IMR-90 (cell line): ENCODE measurements around the gene MRPL54. TPM values are rescaled to one million over a fixed set of nuclear protein-coding genes. Genes with fewer than 3 reads are reported as not detected.

ENCODE experiments used
- ATAC-seq: fragments of 200-7000 bp; cut with Tn5 transposase; 2 replicates; pipeline ENCODE4 v1.9.1; 2020; ENCODE audit warnings: low read depth, mild to moderate bottlenecking, moderate library complexity
- BruUV-seq: library from RNA; stranded (reverse); fragments of 400-500 nt; replicated peaks from 2 replicates; lab custom pipeline; 2021; lab: Mats Ljungman, UMichigan
- CTCF ChIA-PET: fragments of 300-600 bp; formaldehyde crosslinking; extraction: SDS; loops from one replicate; lab custom pipeline; 2021; ENCODE audit warnings: antibody characterized with exemption; lab: Yijun Ruan, JAX
- POLR2A ChIA-PET: fragments of 300-600 bp; sonication (Branson Sonifier 250); formaldehyde crosslinking; loops from one replicate; lab custom pipeline; 2022; ENCODE audit warnings: antibody characterized with exemption; ENCODE audit not compliant: unreplicated experiment; lab: Charles Lee
- DNase-seq: peaks from one replicate; pipeline ENCODE4 v3.0.0; 2013
- H2AFZ ChIP-seq: replicated peaks from 2 replicates; pipeline ENCODE3; 2013; ENCODE audit warnings: low read length, mild to moderate bottlenecking; ENCODE audit not compliant: poor library complexity
- H2AK5ac ChIP-seq: 2 replicates; pipeline ENCODE4 v1.6.1; 2013; ENCODE audit warnings: low read depth, low read length, inconsistent platforms
- H2AK9ac ChIP-seq: replicated peaks from 2 replicates; pipeline ENCODE3; 2013; ENCODE audit warnings: mild to moderate bottlenecking, low read depth, low read length, moderate library complexity; ENCODE audit not compliant: poor library complexity
- H2BK120ac ChIP-seq: 2 replicates; pipeline ENCODE4 v1.6.1; 2013; ENCODE audit warnings: low read depth, low read length, inconsistent platforms
- H2BK15ac ChIP-seq: 3 replicates; pipeline ENCODE4 v1.6.1; 2013; ENCODE audit warnings: low read depth, low read length, inconsistent platforms
- H2BK20ac ChIP-seq: 2 replicates; pipeline ENCODE4 v1.6.1; 2013; ENCODE audit warnings: low read depth, mild to moderate bottlenecking, inconsistent platforms, low read length, moderate library complexity
- H2BK5ac ChIP-seq: 2 replicates; pipeline ENCODE4 v1.6.1; 2013; ENCODE audit warnings: mild to moderate bottlenecking, low read depth, low read length, inconsistent platforms; ENCODE audit not compliant: poor library complexity, severe bottlenecking
- H3K14ac ChIP-seq: replicated peaks from 2 replicates; pipeline ENCODE4 v1.6.1; 2013; ENCODE audit warnings: low read depth, low read length, inconsistent platforms
- H3K18ac ChIP-seq: 2 replicates; pipeline ENCODE4 v1.6.1; 2013; ENCODE audit warnings: low read depth, low read length, control low read depth
- H3K23ac ChIP-seq: 2 replicates; pipeline ENCODE4 v1.6.1; 2013; ENCODE audit warnings: low read depth, low read length, inconsistent platforms
- H3K27ac ChIP-seq: 2 replicates; pipeline ENCODE4 v1.5.1; 2013; ENCODE audit warnings: mild to moderate bottlenecking, control low read depth, low read length; ENCODE audit not compliant: insufficient read depth
- H3K27me3 ChIP-seq: 2 replicates; pipeline ENCODE4 v1.6.1; 2013; ENCODE audit warnings: low read length; ENCODE audit not compliant: control insufficient read depth, insufficient read depth
- H3K36me3 ChIP-seq: 2 replicates; pipeline ENCODE4 v1.6.1; 2013; ENCODE audit warnings: low read length, mixed read lengths; ENCODE audit not compliant: control insufficient read depth, insufficient read depth
- H3K4ac ChIP-seq: 2 replicates; pipeline ENCODE4 v1.6.1; 2013; ENCODE audit warnings: low read depth, low read length, inconsistent platforms
- H3K4me1 ChIP-seq: 2 replicates; pipeline ENCODE4 v1.6.1; 2013; ENCODE audit warnings: low read length, mixed read lengths; ENCODE audit not compliant: control insufficient read depth, insufficient read depth
- H3K4me2 ChIP-seq: 2 replicates; pipeline ENCODE4 v1.6.1; 2013; ENCODE audit warnings: low read depth, mild to moderate bottlenecking, control low read depth, low read length, moderate library complexity
- H3K4me3 ChIP-seq: 2 replicates; pipeline ENCODE4 v1.5.1; 2013; ENCODE audit warnings: low read depth, mild to moderate bottlenecking, control low read depth, low read length, moderate library complexity; ENCODE audit not compliant: insufficient read depth
- H3K56ac ChIP-seq: 2 replicates; pipeline ENCODE4 v1.6.1; 2013; ENCODE audit warnings: low read length, inconsistent platforms; ENCODE audit not compliant: insufficient read depth; ENCODE audit errors: extremely low read depth
- H3K79me1 ChIP-seq, 2 experiments: 2 replicates each; pipeline ENCODE4 v1.6.1; 2013; ENCODE audit warnings: low read length in 2 of 2, inconsistent platforms in 1 of 2, low read depth in 1 of 2
- H3K9ac ChIP-seq: 2 replicates; pipeline ENCODE4 v1.6.1; 2013; ENCODE audit warnings: low read depth, low read length, control low read depth
- H3K9me1 ChIP-seq: 2 replicates; pipeline ENCODE4 v1.6.1; 2013; ENCODE audit warnings: low read length, inconsistent platforms; ENCODE audit not compliant: insufficient read depth
- H3K9me3 ChIP-seq: 2 replicates; pipeline ENCODE4 v1.6.1; 2013; ENCODE audit warnings: low read length; ENCODE audit not compliant: control insufficient read depth, insufficient read depth
- H4K20me1 ChIP-seq: 2 replicates; pipeline ENCODE4 v1.6.1; 2013; ENCODE audit warnings: low read length, inconsistent platforms; ENCODE audit not compliant: insufficient read depth
- H4K5ac ChIP-seq: 2 replicates; pipeline ENCODE4 v1.6.1; 2013; ENCODE audit warnings: mild to moderate bottlenecking, low read depth, low read length, control low read depth
- H4K8ac ChIP-seq, 2 experiments: 2 replicates each; pipeline ENCODE4 v1.6.1; 2013; ENCODE audit warnings: low read depth in 2 of 2, low read length in 2 of 2, control low read depth in 1 of 2, inconsistent platforms in 1 of 2
- H4K91ac ChIP-seq: 2 replicates; pipeline ENCODE4 v1.6.1; 2013; ENCODE audit warnings: low read depth, low read length, inconsistent platforms; ENCODE audit not compliant: insufficient read depth
- BHLHE40 ChIP-seq: fragments of 150-350 bp; IDR thresholded peaks from 2 replicates; pipeline ENCODE4 v1.6.1; 2016; ENCODE audit warnings: mild to moderate bottlenecking, low read depth, low read length
- CEBPB ChIP-seq: IDR thresholded peaks from 2 replicates; pipeline ENCODE4 v1.6.1; 2012; ENCODE audit warnings: low read depth, low read length, improper control_type of control experiment
- CTCF ChIP-seq: conservative IDR thresholded peaks from 2 replicates; pipeline ENCODE4 v1.5.1; 2012; ENCODE audit warnings: mild to moderate bottlenecking, low read depth, low read length, improper control_type of control experiment
- ELK1 ChIP-seq: fragments of 150-350 bp; IDR thresholded peaks from 2 replicates; pipeline ENCODE4 v1.6.1; 2016; ENCODE audit warnings: low read depth, mild to moderate bottlenecking, low read length, moderate library complexity, borderline replicate concordance
- FOS ChIP-seq: fragments of 150-350 bp; IDR thresholded peaks from 2 replicates; pipeline ENCODE4 v1.6.1; 2016; ENCODE audit warnings: low read depth, low read length
- MAFK ChIP-seq: IDR thresholded peaks from 2 replicates; pipeline ENCODE4 v1.6.1; 2012; ENCODE audit warnings: low read depth, low read length, improper control_type of control experiment
- MAZ ChIP-seq: IDR thresholded peaks from 2 replicates; pipeline ENCODE4 v1.6.1; 2012; ENCODE audit warnings: low read depth, mild to moderate bottlenecking, low read length, improper control_type of control experiment, moderate library complexity, borderline replicate concordance
- MXI1 ChIP-seq: IDR thresholded peaks from 2 replicates; pipeline ENCODE4 v1.6.1; 2012; ENCODE audit warnings: low read depth, mild to moderate bottlenecking, low read length, moderate library complexity, borderline replicate concordance
- NFE2L2 ChIP-seq: fragments of 150-350 bp; IDR thresholded peaks from 2 replicates; pipeline ENCODE4 v1.6.1; 2016; ENCODE audit warnings: low read depth, mild to moderate bottlenecking, low read length
- POLR2A ChIP-seq: IDR thresholded peaks from 2 replicates; pipeline ENCODE4 v1.6.1; 2012; ENCODE audit warnings: mild to moderate bottlenecking, low read depth, low read length
- RFX5 ChIP-seq: IDR thresholded peaks from 2 replicates; pipeline ENCODE4 v1.8.0; 2012; ENCODE audit warnings: low read depth, mild to moderate bottlenecking, low read length, moderate library complexity
- USF2 ChIP-seq: fragments of 150-350 bp; IDR thresholded peaks from 2 replicates; pipeline ENCODE4 v1.6.1; 2017; ENCODE audit warnings: mild to moderate bottlenecking, antibody characterized with exemption, low read length, low read depth
- WGBS, 2 experiments: methylation state at CpG; one replicate each; pipeline versions ENCODE4 v1.1.5 to v1.1.7; 2013; ENCODE audit warnings: missing lambda C conversion rate in 2 of 2; ENCODE audit not compliant: insufficient read length in 1 of 2; ENCODE audit errors: extremely low coverage in 2 of 2; 5-methylcytosine and 5-hydroxymethylcytosine counted together
- dilution Hi-C: fragments of 300-500 bp; cut with HindIII; formaldehyde crosslinking; loops from one replicate; pipeline ENCODE4 v1.14.3; 2018; ENCODE audit warnings: low sequenced_read_pairs; ENCODE audit not compliant: unreplicated experiment
- in situ Hi-C: fragments of 300-500 bp; cut with MboI; formaldehyde crosslinking; loops from 3 replicates; pipeline ENCODE4 v1.14.3; 2019; ENCODE audit warnings: low sequenced_read_pairs, inconsistent platforms, mixed read lengths
- intact Hi-C: fragments of 100-400 bp; cut with micrococcal nuclease; formaldehyde crosslinking; loops from 2 replicates; pipeline ENCODE4 v1.10.0; 2022
- polyA plus RNA-seq, 3 experiments: library from polyadenylated mRNA; depleted of rRNA; stranded (reverse); fragments of >200 nt; gene quantifications; 2 replicates each; pipeline ENCODE4 v1.2.3, GENCODE V29; 2012; ENCODE audit warnings: low replicate concordance in 1 of 3
- total RNA-seq: library from RNA; depleted of rRNA; stranded (reverse); fragments of >200 nt; gene quantifications from 2 replicates; pipeline ENCODE4 v1.2.3, GENCODE V29; 2012

The MRPL54 gene
- total and polyA plus RNA-seq, 2 of the 4 experiments (the other 2 are of a cell fraction) = 55.9 to 75.7 TPM

GRCh38 chr19:3792114-3792513 lies 29.6 kb downstream of the MRPL54 start:
- dilution Hi-C loops = no loop called here
- no peaks in the 10 kb centered on the region for H3K9me1 ChIP-seq
- no TSS peak for BruUV-seq
- H3K9me3 ChIP-seq = peaks cover 15% of the 10 kb centered on the region
- H4K5ac ChIP-seq = no peak overlapping the region
- intact Hi-C loops = no loop called here
- CTCF ChIA-PET = no interaction called here
- H4K20me1 ChIP-seq = no peaks in the 10 kb centered on the region
- H2BK15ac ChIP-seq = no peak overlapping the region
- no peak overlapping the region for H2AFZ ChIP-seq
- H4K8ac ChIP-seq = no peak overlapping the region
- H3K4me1 ChIP-seq = no peaks in the 10 kb centered on the region
- no peak overlapping the region for H2BK5ac ChIP-seq
- no peak overlapping the region for H2AK5ac ChIP-seq
- H3K27ac ChIP-seq = no peak overlapping the region
- H3K27me3 ChIP-seq = peaks cover 10% of the 10 kb centered on the region
- H3K9ac ChIP-seq = no peak overlapping the region
- no peak for TF ChIP-seq CEBPB
- TF ChIP-seq RFX5 = no peak
- no peak for TF ChIP-seq MXI1
- TF ChIP-seq MAFK = no peak
- TF ChIP-seq MAZ = no peak
- TF ChIP-seq USF2 = no peak
- no peak for TF ChIP-seq FOS
- TF ChIP-seq ELK1 = no peak
- no peak for TF ChIP-seq NFE2L2
- no peak for TF ChIP-seq BHLHE40
- no peak for TF ChIP-seq POLR2A
- no peak for TF ChIP-seq CTCF
- no peak overlapping the region for H3K4me3 ChIP-seq
- in situ Hi-C loops = no loop called here
- POLR2A ChIA-PET = no interaction called here
- H3K4me2 ChIP-seq = no peak overlapping the region
- no peak overlapping the region for H2BK120ac ChIP-seq
- no peak overlapping the region for H3K14ac ChIP-seq
- H3K36me3 ChIP-seq = no peaks in the 10 kb centered on the region
- H3K18ac ChIP-seq = no peak overlapping the region
- no peak overlapping the region for H2BK20ac ChIP-seq
- no peak for ATAC-seq
- H3K23ac ChIP-seq = no peak overlapping the region
- DNase-seq = no peak
- H3K56ac ChIP-seq = no peak overlapping the region
- no peak overlapping the region for H2AK9ac ChIP-seq
- H3K4ac ChIP-seq = no peak overlapping the region
- H4K91ac ChIP-seq = no peak overlapping the region
- WGBS, 2 experiments = no CpG with 5 or more reads among the region's 3 CpGs
- no peaks in the 10 kb centered on the region for H3K79me1 ChIP-seq
